ENCODE results near the gene C9.
"Not testable (repeated sequence)": the region's sequence is repeated elsewhere in the genome, so short reads cannot be mapped to it uniquely, and the experiment has no call there.

C9 gene

GRCh38 chr5:39235648-39236047, 128.6 kb downstream of the C9 start (continued):
- TF ChIP-seq PRDM2 (tag by site-specific recombination; IDR thresholded peaks at IDR 0.05; ENCODE audit: borderline replicate concordance) (no peak), TSHZ1 (tag by site-specific recombination; IDR thresholded peaks at IDR 0.05; ENCODE audit: borderline replicate concordance) (no peak), INSM2 (tag by site-specific recombination; IDR thresholded peaks at IDR 0.05) (no peak), ZNF580 (tag by site-specific recombination; IDR thresholded peaks at IDR 0.05) (no peak)

GRCh38 chr5:39234494-39234893, 129.8 kb downstream of the C9 start:
- peak; percentile 65 for TF ChIP-seq ZNF146 (tag by site-specific recombination; IDR thresholded peaks at IDR 0.05)
- H3K4me3 ChIP-seq (ENCODE audit: low read depth, low read length); POLR2A ChIA-PET; H3K4me1 ChIP-seq (ENCODE audit: control insufficient read depth, insufficient read depth, low read length); H3K27ac ChIP-seq (ENCODE audit: extremely low read depth, low read depth, low read length); CTCF ChIA-PET; H3K36me3 ChIP-seq (ENCODE audit: control insufficient read depth in 2 of 2, insufficient read depth in 1 of 2, low read length in 2 of 2); H3K9me3 ChIP-seq (ENCODE audit: control insufficient read depth, insufficient read depth, low read depth, low read length): not testable (repeated sequence)

Measured in HEK293 (cell line).